GM10266 (cell line): Measurements from ENCODE around the gene LBHD2.

Source experiments
- DNase-seq: peaks from one replicate; pipeline ENCODE4 v3.0.0; 2012; ENCODE audit errors: extremely low spot score
- CTCF ChIP-seq: IDR thresholded peaks from 2 replicates; pipeline ENCODE4 v1.5.1; 2012; ENCODE audit warnings: mild to moderate bottlenecking, low read depth; ENCODE audit not compliant: control insufficient read depth, insufficient read depth; ENCODE audit errors: missing control alignments

The LBHD2 gene

DNA sequence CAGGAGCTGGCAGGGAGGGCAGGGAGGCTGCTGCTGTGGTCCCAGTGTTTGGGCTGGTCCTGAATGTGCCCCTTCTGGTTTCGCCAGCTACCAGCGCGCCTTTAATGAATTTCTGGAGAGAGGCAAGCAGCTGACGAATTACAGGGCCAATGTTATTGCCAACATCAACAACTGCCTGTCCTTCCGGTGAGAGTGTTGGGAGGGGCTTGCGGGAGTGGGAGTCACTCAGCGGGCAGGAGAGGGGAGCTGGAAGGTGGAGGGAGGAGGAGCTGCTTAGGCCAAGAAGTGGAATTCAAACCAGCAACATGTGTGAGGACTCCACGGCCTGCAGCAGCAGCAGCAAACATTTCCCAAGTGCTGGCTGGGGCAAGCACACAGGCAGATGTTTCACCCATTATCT lies 47.0 kb downstream of the LBHD2 start:
- no peak for TF ChIP-seq CTCF
- no peak for DNase-seq

- TF ChIP-seq CTCF = no peak
- DNase-seq = no peak
Measured at GRCh38 chr14:103131580-103131979, 47.6 kb downstream of the LBHD2 start.

DNA sequence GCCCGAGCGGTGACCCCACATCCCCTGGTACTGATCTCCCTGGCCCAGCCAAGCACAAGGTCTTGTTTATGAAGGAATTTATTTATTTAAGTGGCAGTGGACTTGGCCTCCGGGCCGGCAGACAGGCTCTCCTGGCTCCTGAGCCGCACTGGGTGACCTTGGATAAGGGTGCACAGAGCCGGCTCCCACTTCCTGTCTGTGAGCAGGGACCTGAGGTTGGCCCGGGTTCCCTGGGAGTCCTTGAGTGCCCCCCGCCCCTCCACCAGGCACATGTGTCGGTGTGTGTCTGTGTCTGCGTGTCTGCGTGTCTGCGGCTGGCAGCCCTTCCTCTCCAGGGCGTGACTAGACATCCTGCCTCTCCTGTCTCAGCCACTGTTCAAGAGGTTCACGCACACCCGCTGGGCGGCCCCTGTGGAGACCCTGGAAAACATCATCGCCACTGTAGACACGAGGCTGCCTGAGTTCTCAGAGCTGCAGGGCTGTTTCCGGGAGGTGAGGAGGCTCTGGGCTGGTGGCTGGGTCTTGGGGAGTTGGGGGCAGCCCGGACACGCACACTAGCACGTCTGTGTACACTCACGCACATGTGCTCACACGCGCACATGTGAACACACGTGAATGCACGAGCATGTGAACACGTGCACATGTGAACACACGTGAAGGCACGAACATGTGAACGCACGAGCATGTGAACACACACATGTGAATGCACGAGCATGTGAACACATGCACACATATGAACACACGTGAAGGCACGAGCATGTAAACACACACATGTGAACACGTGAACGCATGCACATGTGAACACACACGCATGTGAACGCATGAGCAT lies 48.6 kb downstream of the LBHD2 start:
- no peak for TF ChIP-seq CTCF
- no peak for DNase-seq

DNA sequence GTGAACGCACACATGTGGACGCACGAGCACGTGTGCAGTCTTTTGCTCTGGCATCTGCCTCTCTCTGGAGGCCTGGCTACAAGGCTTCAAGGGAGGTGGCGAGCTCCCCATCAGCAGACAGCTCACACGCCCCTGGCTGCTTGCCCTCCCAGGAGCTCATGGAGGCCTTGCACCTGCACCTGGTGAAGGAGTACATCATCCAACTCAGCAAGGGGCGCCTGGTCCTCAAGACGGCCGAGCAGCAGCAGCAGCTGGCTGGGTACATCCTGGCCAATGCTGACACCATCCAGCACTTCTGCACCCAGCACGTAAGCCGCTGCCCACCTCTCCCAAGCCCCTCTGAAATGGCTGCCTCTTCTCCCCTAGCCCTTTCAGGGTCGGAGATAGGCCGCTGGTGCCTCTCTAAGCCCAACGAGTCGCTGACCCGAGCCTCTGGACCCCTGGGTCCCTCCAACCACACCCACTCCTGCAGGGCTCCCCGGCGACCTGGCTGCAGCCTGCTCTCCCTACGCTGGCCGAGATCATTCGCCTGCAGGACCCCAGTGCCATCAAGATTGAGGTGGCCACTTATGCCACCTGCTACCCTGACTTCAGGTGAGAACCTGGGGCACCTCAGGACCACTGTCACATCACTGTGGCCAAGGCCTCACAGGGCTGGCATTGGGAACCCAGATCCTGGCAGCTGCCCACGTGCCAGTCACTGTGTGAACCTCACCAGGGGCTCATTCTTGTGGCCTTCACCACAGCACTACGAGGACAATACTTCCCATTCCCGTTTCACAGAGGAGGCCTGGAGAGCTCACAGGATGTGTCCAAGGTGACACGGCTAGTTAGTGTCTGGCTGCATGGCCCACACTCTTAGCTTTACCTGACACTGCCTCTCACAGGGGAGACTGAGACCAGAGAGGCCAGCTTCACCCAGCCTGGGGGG lies 49.5 kb downstream of the LBHD2 start:
- TF ChIP-seq CTCF = no peak
- DNase-seq = no peak

GRCh38 chr14:103134405-103134804 lies 50.4 kb downstream of the LBHD2 start:
- no peak for TF ChIP-seq CTCF
- DNase-seq = no peak

- no peak for TF ChIP-seq CTCF
- no peak for DNase-seq
Measured at GRCh38 chr14:103134919-103135318, 50.9 kb downstream of the LBHD2 start.
